Activated CD8-positive, alpha-beta T cell treated with anti-CD3 and anti-CD28 coated beads for 36 hours (primary cell): Measurements from ENCODE around the gene BAIAP3. TPM values are rescaled to one million over a fixed set of nuclear protein-coding genes. Genes with fewer than 3 reads are reported as not detected.

ENCODE experiments used
- ATAC-seq: fragments of 200-7000 bp; cut with Tn5 transposase; one replicate; pipeline ENCODE4 v1.10.0; 2021; ENCODE audit warnings: mild to moderate bottlenecking, moderate library complexity
- CTCF ChIA-PET: fragments of 350-600 bp; sonication (Branson Sonifier 250); formaldehyde crosslinking; loops from one replicate; lab custom pipeline; 2021; ENCODE audit warnings: antibody characterized with exemption; lab: Charles Lee
- POLR2A ChIA-PET: fragments of 350-600 bp; sonication (Branson Sonifier 250); formaldehyde crosslinking; loops from one replicate; lab custom pipeline; 2021; ENCODE audit warnings: antibody characterized with exemption; lab: Charles Lee
- DNase-seq: peaks from one replicate; pipeline ENCODE4 v3.0.0-alpha.2; 2020
- H3K27ac Mint-ChIP-seq: one replicate; pipeline ENCODE4 v1.8.0; 2021; ENCODE audit warnings: mild to moderate bottlenecking, mixed read lengths
- H3K27me3 Mint-ChIP-seq: one replicate; pipeline ENCODE4 v1.8.0; 2021; ENCODE audit warnings: mixed read lengths
- H3K36me3 Mint-ChIP-seq: one replicate; pipeline ENCODE4 v1.8.0; 2021; ENCODE audit warnings: low read depth, mixed read lengths
- H3K4me1 Mint-ChIP-seq: one replicate; pipeline ENCODE4 v1.8.0; 2021; ENCODE audit warnings: low read depth, mixed read lengths
- H3K4me3 Mint-ChIP-seq: one replicate; pipeline ENCODE4 v1.8.0; 2021; ENCODE audit warnings: mild to moderate bottlenecking, moderate library complexity, mixed read lengths
- H3K9me3 Mint-ChIP-seq: one replicate; pipeline ENCODE4 v1.8.0; 2021; ENCODE audit warnings: mixed read lengths
- intact Hi-C: fragments of 100-400 bp; cut with micrococcal nuclease; formaldehyde crosslinking; loops from one replicate; pipeline ENCODE4 v1.10.0; 2022
- total RNA-seq, 2 experiments: library from RNA; stranded (reverse); gene quantifications; one replicate each; pipeline ENCODE4 v1.2.3, GENCODE V29; 2021
- TF ChIP-seq, protein P1 (sequence below): fragments of 200-600 bp; IDR thresholded peaks from one replicate; pipeline ENCODE4 v1.8.0; 2022; ENCODE audit warnings: antibody characterized with exemption, mild to moderate bottlenecking

BAIAP3 gene
- total RNA-seq, 2 experiments from 2014 or later = 0.27 to 0.68 TPM

DNA sequence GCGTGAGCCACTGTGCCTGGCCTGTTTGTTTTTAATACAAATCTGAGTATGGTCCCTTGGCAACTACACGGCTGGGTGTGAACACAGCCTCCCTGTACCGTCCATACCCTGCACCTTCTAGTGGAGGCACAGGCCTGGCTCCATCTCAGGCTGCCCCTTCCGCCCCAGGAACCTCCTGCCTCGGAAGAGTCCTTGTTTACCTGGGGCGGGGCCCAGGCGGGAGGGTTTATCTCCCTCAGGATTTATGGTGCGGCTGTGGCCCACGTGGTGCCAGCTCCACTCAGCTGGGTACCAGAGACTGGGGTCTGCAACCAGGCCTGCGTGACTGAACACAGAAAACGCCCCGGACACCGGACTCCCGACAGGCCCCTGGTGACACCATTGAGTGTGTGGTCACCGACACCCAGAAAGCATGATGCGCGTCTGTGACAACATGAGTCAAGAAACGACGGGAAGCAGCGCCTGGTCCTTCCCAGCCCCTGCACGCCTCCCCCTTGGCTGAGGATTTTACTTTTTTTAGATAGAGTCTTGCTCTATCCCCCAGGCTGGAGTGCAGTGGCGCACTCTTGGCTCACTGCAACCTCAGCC lies 62.1 kb downstream of the BAIAP3 start:
- ChIA-PET POLR2A (interaction anchor here (1.8 kb wide), 1 partner anchor 17 kb away, joined by 4 read pairs; no protein-coding TSS in a partner anchor), CTCF (no interaction called here)
- ATAC-seq (no peak), DNase-seq (no peak)
- Mint-ChIP-seq H3K4me1 (no peaks in the 10 kb centered on the region), H3K4me3 (no peak overlapping the region), H3K36me3 (peaks cover 2% of the 10 kb centered on the region), H3K9me3 (no peaks in the 10 kb centered on the region), H3K27ac (no peak overlapping the region), H3K27me3 (no peaks in the 10 kb centered on the region)
- TF ChIP-seq, protein P1, sequence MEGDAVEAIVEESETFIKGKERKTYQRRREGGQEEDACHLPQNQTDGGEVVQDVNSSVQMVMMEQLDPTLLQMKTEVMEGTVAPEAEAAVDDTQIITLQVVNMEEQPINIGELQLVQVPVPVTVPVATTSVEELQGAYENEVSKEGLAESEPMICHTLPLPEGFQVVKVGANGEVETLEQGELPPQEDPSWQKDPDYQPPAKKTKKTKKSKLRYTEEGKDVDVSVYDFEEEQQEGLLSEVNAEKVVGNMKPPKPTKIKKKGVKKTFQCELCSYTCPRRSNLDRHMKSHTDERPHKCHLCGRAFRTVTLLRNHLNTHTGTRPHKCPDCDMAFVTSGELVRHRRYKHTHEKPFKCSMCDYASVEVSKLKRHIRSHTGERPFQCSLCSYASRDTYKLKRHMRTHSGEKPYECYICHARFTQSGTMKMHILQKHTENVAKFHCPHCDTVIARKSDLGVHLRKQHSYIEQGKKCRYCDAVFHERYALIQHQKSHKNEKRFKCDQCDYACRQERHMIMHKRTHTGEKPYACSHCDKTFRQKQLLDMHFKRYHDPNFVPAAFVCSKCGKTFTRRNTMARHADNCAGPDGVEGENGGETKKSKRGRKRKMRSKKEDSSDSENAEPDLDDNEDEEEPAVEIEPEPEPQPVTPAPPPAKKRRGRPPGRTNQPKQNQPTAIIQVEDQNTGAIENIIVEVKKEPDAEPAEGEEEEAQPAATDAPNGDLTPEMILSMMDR = no peak
- intact Hi-C loops = no loop called here

DNA sequence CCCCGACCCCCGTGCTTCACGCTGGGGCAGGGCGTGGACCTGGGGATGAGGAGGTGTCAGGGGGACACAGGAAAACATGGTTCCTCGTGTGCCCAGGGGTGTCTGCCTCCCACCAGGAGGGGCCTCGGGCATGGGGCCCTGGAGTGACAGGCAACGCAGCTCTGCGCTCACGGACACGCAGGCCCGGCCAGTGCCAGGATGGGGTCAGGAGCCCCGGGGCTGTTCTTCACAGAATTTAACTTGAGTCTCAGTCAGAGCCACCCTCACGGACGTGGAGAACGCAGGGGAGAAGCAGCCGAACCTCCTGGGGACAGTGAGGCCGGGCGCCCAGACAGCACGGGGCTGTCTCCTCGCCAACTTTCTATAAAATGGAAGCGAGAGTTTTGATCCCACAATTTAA lies 64.3 kb downstream of the BAIAP3 start:
- intact Hi-C loops = no loop called here
- Mint-ChIP-seq H3K9me3 (no peaks in the 10 kb centered on the region), H3K4me3 (no peak overlapping the region), H3K36me3 (peaks cover 2% of the 10 kb centered on the region), H3K27ac (no peak overlapping the region), H3K4me1 (no peaks in the 10 kb centered on the region), H3K27me3 (no peaks in the 10 kb centered on the region)
- ATAC-seq (no peak), DNase-seq (no peak)
- ChIA-PET CTCF (no interaction called here), POLR2A (no interaction called here)
- TF ChIP-seq, protein P1 = no peak

DNA sequence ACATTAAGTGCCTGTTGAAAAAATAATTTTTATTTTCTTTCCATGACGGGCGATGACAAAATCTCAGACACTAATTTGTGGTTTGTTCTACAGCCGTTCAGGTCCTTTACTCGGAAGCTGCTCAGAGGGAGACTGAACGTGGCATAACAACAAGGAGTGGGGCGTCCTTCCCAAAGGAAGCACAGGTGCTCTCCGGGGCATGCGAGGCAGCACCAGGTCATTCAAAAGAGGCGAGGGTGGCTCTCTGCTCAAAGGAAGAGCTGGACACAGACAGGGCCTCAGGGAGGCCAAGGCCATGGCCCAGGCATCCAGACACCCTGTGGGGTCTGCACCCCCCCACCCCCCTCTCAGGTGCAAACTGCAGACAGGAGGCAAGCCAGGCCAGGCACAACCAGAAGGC lies 64.9 kb downstream of the BAIAP3 start:
- CTCF ChIA-PET = no interaction called here
- TF ChIP-seq, protein P1 = no peak
- H3K36me3 Mint-ChIP-seq = peaks cover 2% of the 10 kb centered on the region
- no peaks in the 10 kb centered on the region for H3K9me3 Mint-ChIP-seq
- H3K27ac Mint-ChIP-seq = no peak overlapping the region
- no peaks in the 10 kb centered on the region for H3K4me1 Mint-ChIP-seq
- ATAC-seq (no peak), DNase-seq (no peak)
- POLR2A ChIA-PET = no interaction called here
- H3K4me3 Mint-ChIP-seq = no peak overlapping the region
- no peaks in the 10 kb centered on the region for H3K27me3 Mint-ChIP-seq
- intact Hi-C loops = no loop called here

Other genes starting within 250 kb of the BAIAP3 start
- not detected for gene C1QTNF8, start 237.4 kb upstream of the BAIAP3 start, total RNA-seq
- under 1 TPM; 0.27 to 0.34 TPM for gene CACNA1H, start 180.5 kb upstream of the BAIAP3 start, total RNA-seq
- not detected for gene TPSG1, start 108.4 kb upstream of the BAIAP3 start, total RNA-seq
- gene TPSB2, start 103.5 kb upstream of the BAIAP3 start, total RNA-seq = not detected
- not detected for gene TPSAB1, start 92.9 kb upstream of the BAIAP3 start, total RNA-seq
- not detected for gene TPSD1, start 77.6 kb upstream of the BAIAP3 start, total RNA-seq
- gene UBE2I, start 24.0 kb upstream of the BAIAP3 start, total RNA-seq = 100 to 1,000 TPM; 245 to 254 TPM
- 10 to 100 TPM; 54.7 to 57.4 TPM for gene TSR3, start 18.2 kb downstream of the BAIAP3 start, total RNA-seq
- gene GNPTG, start 18.3 kb downstream of the BAIAP3 start, total RNA-seq = 10 to 100 TPM; 17.3 to 19.2 TPM
- gene UNKL, start 81.1 kb downstream of the BAIAP3 start, total RNA-seq = 10 to 100 TPM; 32.4 to 38.1 TPM
- 10 to 100 TPM; 16.4 to 17.8 TPM for gene UQCC4, start 87.1 kb downstream of the BAIAP3 start, total RNA-seq
- under 1 TPM in 1 of 2 experiments, not detected in 1; 0.29 TPM for gene PERCC1, start 97.4 kb downstream of the BAIAP3 start, total RNA-seq
- 1 to 10 TPM; 1.3 to 1.4 TPM for gene CCDC154, start 110.9 kb downstream of the BAIAP3 start, total RNA-seq
- gene CLCN7, start 141.4 kb downstream of the BAIAP3 start, total RNA-seq = 10 to 100 TPM; 35.5 to 36.8 TPM
- gene PTX4, start 155.3 kb downstream of the BAIAP3 start, total RNA-seq = not detected
- 10 to 100 TPM; 59.1 to 62.1 TPM for gene TELO2, start 159.7 kb downstream of the BAIAP3 start, total RNA-seq
- gene TMEM204, start 200.0 kb downstream of the BAIAP3 start, total RNA-seq = 10 to 100 TPM; 12.9 to 14.3 TPM